Stimulated activated CD8-positive, alpha-beta memory T cell treated with anti-CD3 and anti-CD28 coated beads, Interleukin-7, amount 100 ng/mL, for 48 hours (primary cell): Measurements from ENCODE around the gene PHLDA2.

Experiments
- DNase-seq, 2 donors: peaks; one replicate each; pipeline ENCODE4 v3.0.0-alpha.2; 2020; ENCODE audit warnings: low read depth in 1 of 2; ENCODE audit errors: extremely low read depth in 1 of 2

PHLDA2 gene

GRCh38 chr11:2899080-2899783 is 30.0 kb downstream of the PHLDA2 start:
- no peak for DNase-seq

GRCh38 chr11:2898366-2899079 is 30.7 kb downstream of the PHLDA2 start:
- peak; percentile 31 to 50 for DNase-seq

- DNase-seq: no peak
Measured at GRCh38 chr11:2897048-2897447, 32.2 kb downstream of the PHLDA2 start.

- no peak for DNase-seq
Measured at GRCh38 chr11:2896047-2896446, 33.2 kb downstream of the PHLDA2 start.

- no peak for DNase-seq
Measured at GRCh38 chr11:2893935-2894334, 35.3 kb downstream of the PHLDA2 start.

GRCh38 chr11:2892967-2893528 is 36.2 kb downstream of the PHLDA2 start:
- no peak for DNase-seq

- DNase-seq: peak in 1 of 2 donors; percentile 42
Measured at GRCh38 chr11:2892215-2892966, 36.8 kb downstream of the PHLDA2 start.

GRCh38 chr11:2891326-2892214 is 37.6 kb downstream of the PHLDA2 start:
- no peak for DNase-seq

GRCh38 chr11:2890466-2891294 is 38.5 kb downstream of the PHLDA2 start:
- DNase-seq: no peak

GRCh38 chr11:2889362-2890273 is 39.6 kb downstream of the PHLDA2 start:
- no peak for DNase-seq

GRCh38 chr11:2888266-2888968 is 40.8 kb downstream of the PHLDA2 start:
- DNase-seq: peak; percentile 58 to 75

GRCh38 chr11:2887515-2888195 is 41.6 kb downstream of the PHLDA2 start:
- DNase-seq: no peak

GRCh38 chr11:2886936-2887335 is 42.3 kb downstream of the PHLDA2 start:
- DNase-seq: no peak

- no peak for DNase-seq
Measured at GRCh38 chr11:2886191-2886894, 42.9 kb downstream of the PHLDA2 start.

GRCh38 chr11:2885678-2886081 is 43.5 kb downstream of the PHLDA2 start, which contains the start of gene CDKN1C:
CDKN1C (minus strand) TSS chr11:2885775; CDS start chr11:2885456, 319 bp downstream.
- DNase-seq: peak; percentile 54 to 55

GRCh38 chr11:2885017-2885677 is 44.1 kb downstream of the PHLDA2 start:
- no peak for DNase-seq
